ENCODE data around the gene TLE4.

DNA sequence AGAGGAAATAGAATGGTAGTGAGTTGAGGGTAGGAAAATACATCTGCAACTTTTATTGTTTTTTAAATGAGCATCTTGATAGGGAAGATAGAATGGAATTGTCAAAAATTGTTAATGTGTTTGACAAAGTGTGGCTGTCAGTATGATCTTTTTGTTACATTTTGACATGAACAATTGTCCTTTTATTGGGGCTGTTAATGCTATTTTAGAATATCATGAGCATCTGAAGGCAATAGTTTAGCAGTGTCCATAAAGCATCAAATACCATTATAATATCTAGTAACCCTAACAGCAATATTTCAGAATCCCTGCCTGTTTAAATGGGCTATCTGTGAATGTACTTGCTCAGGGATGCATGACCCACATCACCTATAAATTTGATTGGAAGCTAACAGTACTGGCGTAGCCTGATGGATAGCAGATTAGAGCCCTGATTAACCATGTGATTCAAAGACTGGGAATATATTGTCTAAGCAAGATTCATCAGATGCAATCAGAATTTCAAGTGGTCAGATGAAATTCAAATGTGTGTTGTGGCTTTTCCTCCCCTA lies 37.8 kb downstream of the TLE4 start:
- TF ChIP-seq CEBPB (IDR thresholded peaks at IDR 0.05; ENCODE audit: borderline replicate concordance, low read depth, low read length) (no peak), KDM2A (CRISPR knock-in tag; IDR thresholded peaks at IDR 0.05; ENCODE audit: borderline replicate concordance, low read depth) (no peak), GABPA (IDR thresholded peaks at IDR 0.05; ENCODE audit: low read depth, low read length) (no peak), GABPA (CRISPR knock-in tag; IDR thresholded peaks at IDR 0.05; ENCODE audit: low read depth) (no peak), EZH2 (conservative IDR thresholded peaks at IDR 0.05; ENCODE audit: low read depth, low read length) (no peak)
- TF ChIP-seq, protein P1, sequence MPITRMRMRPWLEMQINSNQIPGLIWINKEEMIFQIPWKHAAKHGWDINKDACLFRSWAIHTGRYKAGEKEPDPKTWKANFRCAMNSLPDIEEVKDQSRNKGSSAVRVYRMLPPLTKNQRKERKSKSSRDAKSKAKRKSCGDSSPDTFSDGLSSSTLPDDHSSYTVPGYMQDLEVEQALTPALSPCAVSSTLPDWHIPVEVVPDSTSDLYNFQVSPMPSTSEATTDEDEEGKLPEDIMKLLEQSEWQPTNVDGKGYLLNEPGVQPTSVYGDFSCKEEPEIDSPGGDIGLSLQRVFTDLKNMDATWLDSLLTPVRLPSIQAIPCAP (CRISPR knock-in tag; IDR thresholded peaks at IDR 0.05; ENCODE audit: low read depth) = no peak

All from HepG2 (cell line).